ENCODE results near the gene SP140.
"Not testable (repeated sequence)": the region's sequence is repeated elsewhere in the genome, so short reads cannot be mapped to it uniquely, and the experiment has no call there.

The SP140 gene

DNA sequence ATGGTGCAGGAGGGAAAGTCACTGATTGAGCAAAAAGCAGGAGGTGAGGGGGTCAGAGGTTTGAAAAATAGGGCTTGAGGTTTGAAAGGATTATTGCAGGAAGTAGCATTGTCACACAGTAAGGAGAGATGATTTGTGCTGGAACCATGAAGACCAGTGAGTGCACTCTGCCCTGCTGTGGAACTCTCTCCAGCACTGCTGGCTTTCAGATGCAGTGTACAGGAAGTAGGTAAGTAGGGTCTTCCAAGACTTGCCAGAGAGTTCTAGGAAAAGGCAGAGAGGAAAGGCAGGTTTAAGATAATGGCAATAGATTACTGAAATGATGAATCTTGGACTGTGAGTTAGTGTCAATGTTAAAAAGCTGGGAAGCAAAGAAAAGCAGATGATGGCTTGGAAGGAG, 17.0 kb upstream of the SP140 start:
- no peak for TF ChIP-seq POLR2AphosphoS5 (IDR thresholded peaks at IDR 0.05; ENCODE audit: low read depth, low read length)
- TF ChIP-seq POLR2A (IDR thresholded peaks at IDR 0.05; ENCODE audit: low read depth, low read length), result no peak
- no peak for TF ChIP-seq TAF1 (IDR thresholded peaks at IDR 0.05; ENCODE audit: borderline replicate concordance, low read depth, low read length)
- no peak for DNase-seq (ENCODE audit: insufficient read length)
- FAIRE-seq, result no peak

DNA sequence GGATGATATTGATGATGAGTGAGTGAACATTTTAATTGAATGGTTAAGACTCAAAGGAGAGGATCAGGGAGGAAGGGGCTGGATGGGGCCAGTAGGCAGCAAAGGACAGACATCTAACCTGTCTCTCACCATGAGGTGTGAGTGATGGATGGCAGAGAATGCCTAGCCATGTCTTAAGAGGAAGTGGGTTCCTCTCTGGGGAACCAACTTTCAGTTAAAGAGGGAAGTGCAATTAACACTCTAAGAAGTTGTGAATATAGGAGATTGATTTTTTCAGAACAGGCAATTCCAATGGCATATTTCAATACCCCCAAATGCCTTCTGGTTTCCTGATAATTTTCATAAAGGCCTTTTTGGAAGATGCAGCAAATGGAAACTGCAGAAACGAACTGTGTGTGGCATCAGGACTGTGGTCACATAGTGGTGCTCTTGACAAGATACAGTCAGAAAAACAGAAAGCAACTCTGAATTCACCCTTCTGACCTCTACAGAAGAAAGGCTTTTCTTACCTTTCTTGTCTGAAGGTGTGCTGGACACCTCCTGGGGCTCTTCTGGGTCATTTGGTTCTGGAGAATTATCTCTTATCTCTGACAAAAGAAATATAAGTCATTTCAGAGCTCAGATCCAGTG, 16.0 kb upstream of the SP140 start:
- FAIRE-seq (peak; percentile 54), DNase-seq (ENCODE audit: insufficient read length) (no peak)
- TF ChIP-seq POLR2AphosphoS5 (IDR thresholded peaks at IDR 0.05; ENCODE audit: low read depth, low read length) (no peak), POLR2A (IDR thresholded peaks at IDR 0.05; ENCODE audit: low read depth, low read length) (no peak), TAF1 (IDR thresholded peaks at IDR 0.05; ENCODE audit: borderline replicate concordance, low read depth, low read length) (no peak)

DNA sequence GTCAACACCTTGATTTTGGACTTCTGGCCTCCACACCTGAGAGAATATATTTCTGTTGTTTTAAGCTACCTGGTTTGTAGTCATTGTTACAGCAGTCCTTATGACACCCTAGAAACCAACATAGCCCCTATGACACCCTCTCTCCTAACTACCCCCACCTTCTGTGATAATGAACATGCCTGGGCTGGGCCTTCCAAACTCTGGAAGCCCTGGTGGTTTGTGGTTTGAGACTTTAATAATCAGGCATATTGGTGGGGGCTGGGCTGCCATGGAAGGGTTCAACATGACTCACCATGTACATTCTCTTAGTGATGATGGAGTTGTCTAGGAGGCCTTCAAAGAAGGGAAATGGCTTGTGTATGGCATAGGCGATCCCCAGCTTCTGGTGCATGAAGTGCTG, 9.0 kb upstream of the SP140 start:
- TF ChIP-seq POLR2AphosphoS5 (IDR thresholded peaks at IDR 0.05; ENCODE audit: low read depth, low read length), result no peak
- no peak for TF ChIP-seq POLR2A (IDR thresholded peaks at IDR 0.05; ENCODE audit: low read depth, low read length)
- no peak for TF ChIP-seq TAF1 (IDR thresholded peaks at IDR 0.05; ENCODE audit: borderline replicate concordance, low read depth, low read length)
- DNase-seq (ENCODE audit: insufficient read length), result no peak
- no peak for FAIRE-seq

GRCh38 chr2:230217424-230217823, 8.1 kb upstream of the SP140 start:
- DNase-seq (ENCODE audit: insufficient read length) (no peak), FAIRE-seq (no peak)
- TF ChIP-seq TAF1 (IDR thresholded peaks at IDR 0.05; ENCODE audit: borderline replicate concordance, low read depth, low read length), result no peak
- TF ChIP-seq POLR2AphosphoS5 (IDR thresholded peaks at IDR 0.05; ENCODE audit: low read depth, low read length), result no peak
- TF ChIP-seq POLR2A (IDR thresholded peaks at IDR 0.05; ENCODE audit: low read depth, low read length), result no peak

- TF ChIP-seq TAF1 (IDR thresholded peaks at IDR 0.05; ENCODE audit: borderline replicate concordance, low read depth, low read length) (no peak), POLR2AphosphoS5 (IDR thresholded peaks at IDR 0.05; ENCODE audit: low read depth, low read length) (no peak)
- FAIRE-seq, result peak; percentile 84
- DNase-seq (ENCODE audit: insufficient read length), result no peak
Measured at GRCh38 chr2:230218421-230218820, 7.1 kb upstream of the SP140 start.

DNA sequence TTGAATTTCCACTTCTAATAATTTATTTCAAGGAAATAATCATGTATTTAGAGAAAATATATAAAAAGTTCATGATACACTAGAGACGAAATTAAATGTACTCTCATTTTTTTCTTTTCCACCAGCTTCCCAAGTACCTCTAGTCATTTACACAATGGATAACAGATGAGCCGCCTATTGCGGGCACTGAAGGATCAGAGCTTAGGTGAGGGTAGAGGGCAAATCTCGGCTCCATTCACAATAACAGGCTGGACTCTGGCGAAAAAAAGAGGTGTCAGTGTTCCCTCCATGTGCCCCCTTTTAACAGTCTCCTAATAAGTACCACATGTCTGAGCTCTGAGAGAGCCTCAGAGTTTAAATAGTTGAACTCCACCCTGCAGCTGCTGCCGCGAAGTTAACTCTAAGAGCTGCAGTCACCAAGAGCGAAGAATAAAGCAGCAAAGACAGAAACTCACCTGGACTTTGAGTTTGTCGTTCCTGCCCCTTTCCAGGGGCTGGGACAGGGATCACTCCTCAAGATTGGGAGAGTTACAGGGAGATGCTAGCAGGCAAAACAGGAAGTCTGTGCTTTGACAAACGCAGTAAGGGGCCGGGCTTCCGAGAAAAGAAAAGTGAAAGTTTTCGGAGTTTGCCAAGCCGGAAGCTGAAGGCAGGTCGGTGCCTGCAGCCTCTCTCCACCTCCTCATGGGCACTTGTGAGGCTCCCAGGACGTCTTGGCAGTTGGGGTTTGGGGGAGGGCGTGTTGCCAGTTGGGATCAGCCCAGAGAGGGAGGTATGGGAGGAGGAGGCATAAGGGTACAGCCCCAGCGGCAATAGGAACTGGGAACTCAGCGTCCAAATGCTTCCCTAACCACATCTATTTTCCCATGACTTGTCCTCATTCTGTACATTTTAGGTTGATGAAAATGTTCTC, 5.9 kb upstream of the SP140 start, which contains the start of gene SP110:
TSS of gene SP110 (minus strand) at position 566 of the 913 bp plus-strand sequence. CDS start 3,057 bp downstream, outside the sequence.
- FAIRE-seq, result peak; percentile 97
- peak; percentile 40 for DNase-seq (ENCODE audit: insufficient read length)
- TF ChIP-seq POLR2A (IDR thresholded peaks at IDR 0.05; ENCODE audit: low read depth, low read length) (peak; percentile 88), POLR2AphosphoS5 (IDR thresholded peaks at IDR 0.05; ENCODE audit: low read depth, low read length) (peak; percentile 86), TAF1 (IDR thresholded peaks at IDR 0.05; ENCODE audit: borderline replicate concordance, low read depth, low read length) (no peak; the same call in 1 of the 2 replicates)

DNA sequence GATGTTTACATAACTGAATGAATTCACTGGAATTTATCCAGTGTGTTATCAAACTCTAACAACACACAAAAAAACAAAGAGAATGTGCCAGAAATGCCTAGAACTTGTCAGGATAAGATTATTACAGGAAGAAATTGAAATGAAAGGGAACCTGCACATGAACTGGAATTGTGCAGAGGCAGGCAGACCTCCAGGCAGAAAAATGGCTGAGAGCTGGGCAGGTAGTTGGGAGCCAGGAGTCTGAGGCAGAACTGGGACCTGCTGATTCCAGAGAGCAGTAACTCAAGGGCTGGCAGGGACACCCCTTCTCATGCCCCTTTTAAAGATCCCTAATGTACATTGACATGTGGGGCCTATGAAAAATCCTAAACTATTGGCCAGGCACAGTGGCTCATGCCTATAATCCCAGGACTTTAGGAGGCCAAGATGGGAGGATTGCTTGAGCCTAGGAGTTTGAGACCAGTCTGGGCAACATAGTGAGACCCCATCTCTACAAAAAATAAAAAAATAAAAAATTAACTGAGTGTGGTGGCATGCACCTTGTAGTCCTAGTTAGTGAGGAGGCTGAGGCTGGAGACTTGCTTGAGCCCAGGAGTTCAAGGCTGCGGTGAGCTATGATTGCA, 5.1 kb upstream of the SP140 start:
- no peak for DNase-seq (ENCODE audit: insufficient read length)
- no peak for TF ChIP-seq TAF1 (IDR thresholded peaks at IDR 0.05; ENCODE audit: borderline replicate concordance, low read depth, low read length)
- no peak for TF ChIP-seq POLR2A (IDR thresholded peaks at IDR 0.05; ENCODE audit: low read depth, low read length)
- TF ChIP-seq POLR2AphosphoS5 (IDR thresholded peaks at IDR 0.05; ENCODE audit: low read depth, low read length), result no peak
- FAIRE-seq, result no peak

DNA sequence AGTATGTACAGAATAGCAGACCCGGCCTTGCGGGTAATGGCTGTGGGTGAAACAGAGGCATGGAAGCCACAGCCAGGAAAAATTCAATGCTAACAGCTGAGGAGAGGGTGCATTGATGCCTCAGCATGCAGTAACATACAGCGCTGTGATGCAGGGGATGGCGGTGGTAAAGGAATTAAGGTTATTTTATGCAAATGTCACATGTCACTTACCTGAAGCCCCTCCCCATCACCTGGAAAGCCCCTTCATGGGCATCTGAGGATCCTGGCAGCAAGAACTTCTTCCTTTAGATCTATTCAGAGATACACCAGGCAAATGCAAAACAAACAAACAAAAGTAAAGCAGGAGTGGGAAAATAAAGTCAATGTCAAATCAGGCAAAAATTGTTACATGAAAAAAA, 4.0 kb upstream of the SP140 start:
- DNase-seq (ENCODE audit: insufficient read length) (no peak), FAIRE-seq (no peak)
- no peak for TF ChIP-seq POLR2A (IDR thresholded peaks at IDR 0.05; ENCODE audit: low read depth, low read length)
- TF ChIP-seq POLR2AphosphoS5 (IDR thresholded peaks at IDR 0.05; ENCODE audit: low read depth, low read length), result no peak
- TF ChIP-seq TAF1 (IDR thresholded peaks at IDR 0.05; ENCODE audit: borderline replicate concordance, low read depth, low read length), result no peak

DNA sequence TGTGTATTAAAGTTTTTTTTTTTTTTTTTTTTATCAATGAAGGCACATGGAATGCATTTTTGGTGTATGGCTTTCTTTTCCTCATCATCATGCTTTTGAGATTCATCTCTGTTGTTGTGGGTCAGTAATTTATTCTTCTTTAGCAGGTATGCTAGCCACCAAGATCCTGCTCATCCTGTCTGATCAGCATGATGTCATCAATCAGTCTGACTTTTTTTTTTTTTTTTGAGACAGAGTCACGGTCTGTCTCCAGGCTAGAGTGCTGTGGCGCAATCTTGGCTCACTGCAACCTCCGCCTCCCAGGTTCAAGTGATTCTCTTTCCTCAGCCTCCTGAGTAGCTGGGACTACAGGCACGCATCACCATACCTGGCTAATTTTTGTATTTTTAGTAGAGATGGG, 2.7 kb upstream of the SP140 start:
- not testable (repeated sequence) for DNase-seq (ENCODE audit: insufficient read length); FAIRE-seq

GRCh38 chr2:230224458-230224857, 1.1 kb upstream of the SP140 start:
- no peak for FAIRE-seq
- DNase-seq (ENCODE audit: insufficient read length), result no peak
- 0 out of 2 replicates have a peak, but pooled peaks have one; percentile 24 for TF ChIP-seq POLR2AphosphoS5 (IDR thresholded peaks at IDR 0.05; ENCODE audit: low read depth, low read length)
- no peak for TF ChIP-seq POLR2A (IDR thresholded peaks at IDR 0.05; ENCODE audit: low read depth, low read length)
- TF ChIP-seq TAF1 (IDR thresholded peaks at IDR 0.05; ENCODE audit: borderline replicate concordance, low read depth, low read length), result no peak

GRCh38 chr2:230226051-230226551, 565 bp downstream of the SP140 start:
- DNase-seq (ENCODE audit: insufficient read length) (no peak), FAIRE-seq (no peak)
- TF ChIP-seq POLR2A (IDR thresholded peaks at IDR 0.05; ENCODE audit: low read depth, low read length), result no peak
- TF ChIP-seq POLR2AphosphoS5 (IDR thresholded peaks at IDR 0.05; ENCODE audit: low read depth, low read length), result no peak
- no peak for TF ChIP-seq TAF1 (IDR thresholded peaks at IDR 0.05; ENCODE audit: borderline replicate concordance, low read depth, low read length)
